SK-N-SH treated with all-trans-retinoic acid at 6 μM for 48 hours (cell line): ENCODE measurements around the gene COL16A1.

Experiments
- ARNTL ChIP-seq: fragments of 450-650 bp; formaldehyde crosslinking; IDR thresholded peaks from 2 replicates; pipeline ENCODE4 v1.5.0; 2020; ENCODE audit warnings: low read depth, mild to moderate bottlenecking, moderate library complexity, borderline replicate concordance
- CREB5 ChIP-seq: fragments of 250-450 bp; sonication (Bioruptor Pico); IDR thresholded peaks from 2 replicates; pipeline ENCODE4 v1.5.1; 2020; ENCODE audit warnings: low read depth, mild to moderate bottlenecking, moderate library complexity
- CSRNP3 ChIP-seq: fragments of 250-450 bp; sonication (Bioruptor Pico); IDR thresholded peaks from 2 replicates; pipeline ENCODE4 v1.5.1; 2021; ENCODE audit warnings: mild to moderate bottlenecking, moderate library complexity
- OSR1 ChIP-seq: fragments of 250-450 bp; sonication (Bioruptor Pico); IDR thresholded peaks from 2 replicates; pipeline ENCODE4 v1.8.0; 2022; ENCODE audit warnings: moderate library complexity, mild to moderate bottlenecking, inconsistent platforms
- PATZ1 ChIP-seq: fragments of 250-450 bp; sonication (Bioruptor Pico); IDR thresholded peaks from 2 replicates; pipeline ENCODE4 v1.8.0; 2020; ENCODE audit warnings: mild to moderate bottlenecking, moderate library complexity, borderline replicate concordance
- POU6F1 ChIP-seq: fragments of 250-450 bp; sonication (Bioruptor Pico); IDR thresholded peaks from 2 replicates; pipeline ENCODE4 v1.8.0; 2021; ENCODE audit warnings: low read depth, mild to moderate bottlenecking, moderate library complexity, borderline replicate concordance
- PPARA ChIP-seq: fragments of 250-450 bp; sonication (Bioruptor Pico); IDR thresholded peaks from 2 replicates; pipeline ENCODE4 v1.5.0; 2020; ENCODE audit warnings: mild to moderate bottlenecking, borderline replicate concordance
- RARB ChIP-seq: fragments of 250-450 bp; sonication (Bioruptor Pico); IDR thresholded peaks from 2 replicates; pipeline ENCODE4 v1.8.0; 2021; ENCODE audit warnings: mild to moderate bottlenecking, moderate library complexity
- TCF4 ChIP-seq: fragments of 250-450 bp; sonication (Bioruptor Pico); IDR thresholded peaks from 2 replicates; pipeline ENCODE4 v1.8.0; 2021; ENCODE audit warnings: mild to moderate bottlenecking, moderate library complexity, borderline replicate concordance
- TOX ChIP-seq: fragments of 250-450 bp; sonication (Bioruptor Pico); IDR thresholded peaks from 2 replicates; pipeline ENCODE4 v1.8.0; 2021; ENCODE audit warnings: mild to moderate bottlenecking, moderate library complexity, borderline replicate concordance

- TF ChIP-seq CSRNP3 (CRISPR knock-in tag) (no peak), PATZ1 (CRISPR knock-in tag) (no peak), TOX (CRISPR knock-in tag) (no peak), POU6F1 (CRISPR knock-in tag) (no peak), RARB (no peak), TCF4 (CRISPR knock-in tag) (no peak), CREB5 (CRISPR knock-in tag) (no peak), ARNTL (CRISPR knock-in tag) (no peak), PPARA (CRISPR knock-in tag) (no peak), OSR1 (CRISPR knock-in tag) (no peak)
These were observed 44.5 kb upstream of the COL16A1 start for GRCh38 chr1:31748365-31748764.
